ENCODE measurements around the gene SNTB2. TPM values are rescaled to one million over a fixed set of nuclear protein-coding genes. Genes with fewer than 3 reads are reported as not detected.

The SNTB2 gene
- total RNA-seq, 2 experiments from 2014 or later = 11.8 to 13.0 TPM

- intact Hi-C loops (cut with micrococcal nuclease) = no loop called here
Observed at GRCh38 chr16:69179328-69180010, 7.5 kb upstream of the SNTB2 start.

DNA sequence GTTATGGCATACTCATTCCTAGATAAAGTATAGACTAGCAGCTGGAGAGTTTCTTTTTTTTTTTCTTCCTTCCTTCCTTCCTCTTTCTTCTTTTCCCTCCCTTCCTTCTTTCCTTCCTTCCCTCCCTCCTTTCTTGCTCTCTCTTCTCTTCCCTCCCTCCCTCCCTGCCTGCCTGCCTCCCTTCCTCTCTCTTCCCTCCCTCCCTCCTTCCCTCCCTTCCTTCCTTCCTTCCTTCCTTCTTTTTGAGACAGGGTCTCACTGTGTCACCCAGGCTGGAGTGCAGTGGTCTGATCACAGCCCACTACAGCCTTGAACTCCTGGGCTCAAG lies 7.0 kb upstream of the SNTB2 start:
- TF ChIP-seq CTCF (IDR thresholded peaks at IDR 0.05) = no peak
- Mint-ChIP-seq H3K27ac (no peak overlapping the region), H3K27me3 (no peaks in the 10 kb centered on the region), H3K4me3 (no peak overlapping the region), H3K36me3 (ENCODE audit: low read depth) (peaks cover 14% of the 10 kb centered on the region), H3K4me1 (ENCODE audit: low read depth) (peaks cover 17% of the 10 kb centered on the region), H3K9me3 (no peaks in the 10 kb centered on the region)
- ATAC-seq (no peak), DNase-seq (no peak)
- intact Hi-C loops (cut with micrococcal nuclease) = no loop called here
- POLR2A ChIA-PET = interaction anchor here (1.4 to 1.7 kb wide), 3 partner anchors 11 to 14 kb away, joined by 3 to 4 read pairs (median 3); no protein-coding TSS in a partner anchor
- CTCF ChIA-PET = interaction anchor here (1.7 kb wide), 1 partner anchor 30 kb away, joined by 4 read pairs; no protein-coding TSS in a partner anchor

More at GRCh38 chr16:69179328-69180010, 7.5 kb upstream of the SNTB2 start:
- Mint-ChIP-seq H3K27ac (no peak overlapping the region), H3K9me3 (no peaks in the 10 kb centered on the region), H3K27me3 (no peaks in the 10 kb centered on the region), H3K4me1 (ENCODE audit: low read depth) (peaks cover 13% of the 10 kb centered on the region), H3K4me3 (no peak overlapping the region), H3K36me3 (ENCODE audit: low read depth) (peaks cover 11% of the 10 kb centered on the region)
- no peak for DNase-seq
- no peak for ATAC-seq
- TF ChIP-seq CTCF (IDR thresholded peaks at IDR 0.05) = no peak
- ChIA-PET POLR2A (interaction anchor here (1.4 to 1.7 kb wide), 3 partner anchors 10 to 13 kb away, joined by 3 to 4 read pairs (median 3); no protein-coding TSS in a partner anchor), CTCF (interaction anchor here (1.7 kb wide), 1 partner anchor 29 kb away, joined by 4 read pairs; no protein-coding TSS in a partner anchor)

GRCh38 chr16:69182730-69183416 lies 4.1 kb upstream of the SNTB2 start:
- POLR2A ChIA-PET = interaction anchor here (0.7 kb wide), 1 partner anchor 15 kb away, joined by 3 read pairs; no protein-coding TSS in a partner anchor
- H3K27ac Mint-ChIP-seq = no peak overlapping the region
- peaks cover 31% of the 10 kb centered on the region for H3K4me1 Mint-ChIP-seq (ENCODE audit: low read depth)
- DNase-seq (no peak), ATAC-seq (no peak)
- no peak overlapping the region for H3K4me3 Mint-ChIP-seq
- peaks cover 15% of the 10 kb centered on the region for H3K36me3 Mint-ChIP-seq (ENCODE audit: low read depth)
- no peak for TF ChIP-seq CTCF (IDR thresholded peaks at IDR 0.05)
- intact Hi-C loops (cut with micrococcal nuclease) = no loop called here
- CTCF ChIA-PET = interaction anchor here (2.0 kb wide), 1 partner anchor 16 kb away, joined by 5 read pairs; no protein-coding TSS in a partner anchor
- no peaks in the 10 kb centered on the region for H3K27me3 Mint-ChIP-seq
- no peaks in the 10 kb centered on the region for H3K9me3 Mint-ChIP-seq

DNA sequence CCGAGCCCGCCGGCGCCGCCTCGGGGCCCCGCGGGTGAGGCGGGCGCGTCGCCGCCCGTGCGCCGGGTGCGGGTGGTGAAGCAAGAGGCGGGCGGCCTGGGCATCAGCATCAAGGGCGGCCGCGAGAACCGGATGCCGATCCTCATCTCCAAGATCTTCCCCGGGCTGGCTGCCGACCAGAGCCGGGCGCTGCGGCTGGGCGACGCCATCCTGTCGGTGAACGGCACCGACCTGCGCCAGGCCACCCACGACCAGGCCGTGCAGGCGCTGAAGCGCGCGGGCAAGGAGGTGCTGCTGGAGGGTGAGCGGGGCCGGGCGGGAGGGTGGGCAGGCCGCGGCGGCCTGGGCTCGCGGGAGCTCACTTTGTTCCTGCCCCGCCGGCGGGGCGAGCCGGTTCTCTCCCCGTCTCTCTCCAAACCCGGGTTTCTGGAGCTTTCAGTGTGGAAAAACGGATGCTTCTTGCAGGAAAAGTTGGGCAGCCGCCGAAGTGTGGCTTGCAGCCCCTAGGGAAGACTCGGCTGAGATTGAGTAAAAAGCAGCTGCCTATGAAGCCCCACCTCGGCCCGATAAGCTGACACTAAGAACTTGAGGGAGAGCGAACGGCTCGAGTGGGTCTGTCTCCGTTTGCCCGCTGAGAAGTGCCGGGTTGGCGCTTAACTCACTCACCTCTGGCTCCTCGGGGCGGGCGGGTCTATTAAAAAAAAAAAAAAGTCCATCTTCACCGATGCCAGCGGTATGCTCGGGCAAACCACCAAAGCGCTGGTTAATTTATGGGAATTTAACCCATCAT lies 677 bp downstream of the SNTB2 start:
- ChIA-PET CTCF (interaction anchor here (0.5 to 2.8 kb wide), 10 partner anchors 10 to 151 kb away, joined by 3 to 9 read pairs (median 4); partner anchors contain the start of gene COG8), POLR2A (interaction anchor here (0.9 to 2.7 kb wide), 4 partner anchors 21 to 143 kb away, joined by 3 to 23 read pairs (median 4); partner anchors contain the start of genes CHTF8, PDF, UTP4 and VPS4A)
- Mint-ChIP-seq H3K4me3 (peak overlapping the region; percentile 72), H3K4me1 (ENCODE audit: low read depth) (peaks cover 53% of the 10 kb centered on the region), H3K9me3 (no peaks in the 10 kb centered on the region), H3K27me3 (no peaks in the 10 kb centered on the region), H3K27ac (peak overlapping the region; percentile 75), H3K36me3 (ENCODE audit: low read depth) (peaks cover 13% of the 10 kb centered on the region)
- DNase-seq (peak; percentile 53), ATAC-seq (peak; percentile 19)
- no peak for TF ChIP-seq CTCF (IDR thresholded peaks at IDR 0.05)
- intact Hi-C loops (cut with micrococcal nuclease) = no loop called here

All from activated CD8-positive, alpha-beta T cell treated with anti-CD3 and anti-CD28 coated beads for 36 hours (primary cell).